Naive thymus-derived CD4-positive, alpha-beta T cell (primary cell): ENCODE results near the gene HOXD1. TPM values are rescaled to one million over a fixed set of nuclear protein-coding genes. Genes with fewer than 3 reads are reported as not detected.

Experiments used
- ATAC-seq: fragments of 150-1000 bp; cut with Tn5 transposase; 2 replicates; pipeline ENCODE4 v1.10.0; 2021; ENCODE audit warnings: mild to moderate bottlenecking, moderate library complexity
- CTCF ChIA-PET: fragments of 350-600 bp; sonication (Branson Sonifier 250); formaldehyde crosslinking; loops from one replicate; lab custom pipeline; 2021; ENCODE audit warnings: antibody characterized with exemption; lab: Charles Lee
- POLR2A ChIA-PET: fragments of 350-600 bp; sonication (Branson Sonifier 250); formaldehyde crosslinking; loops from one replicate; lab custom pipeline; 2021; ENCODE audit warnings: antibody characterized with exemption, inconsistent platforms; lab: Charles Lee
- DNase-seq, 9 donors: peaks; one replicate each; pipeline versions ENCODE4 v3.0.0 to v3.0.0-alpha.2; 2020 to 2022; ENCODE audit warnings: mixed read lengths in 1 of 9
- H3K27ac ChIP-seq: one replicate; pipeline ENCODE4 v1.7.0; 2013; ENCODE audit warnings: mild to moderate bottlenecking, low read depth, low read length, moderate library complexity
- H3K27me3 ChIP-seq, 2 donors: one replicate each; pipeline ENCODE4 v1.7.0; 2013; ENCODE audit warnings: low read length in 2 of 2, mild to moderate bottlenecking in 2 of 2, moderate library complexity in 2 of 2; ENCODE audit not compliant: control insufficient read depth in 2 of 2, insufficient read depth in 2 of 2
- H3K36me3 ChIP-seq, 3 experiments: 1 replicate in 2 of 3; 2 replicates in 1 of 3; pipeline ENCODE4 v1.7.0; 2013; ENCODE audit warnings: low read length in 3 of 3, mild to moderate bottlenecking in 3 of 3, moderate library complexity in 1 of 3; ENCODE audit not compliant: insufficient read depth in 3 of 3, control insufficient read depth in 2 of 3
- H3K4me1 ChIP-seq, 2 donors: one replicate each; pipeline ENCODE4 v1.7.0; 2013; ENCODE audit warnings: low read length in 2 of 2, mild to moderate bottlenecking in 2 of 2, moderate library complexity in 1 of 2; ENCODE audit not compliant: control insufficient read depth in 2 of 2, insufficient read depth in 2 of 2
- H3K4me3 ChIP-seq: 2 replicates; pipeline ENCODE4 v1.7.0; 2013; ENCODE audit warnings: mild to moderate bottlenecking, low read length
- H3K9me3 ChIP-seq, 3 experiments: 1 replicate in 2 of 3; 2 replicates in 1 of 3; pipeline ENCODE4 v1.7.0; 2013; ENCODE audit warnings: low read length in 3 of 3; ENCODE audit not compliant: control insufficient read depth in 2 of 3
- H3K27ac Mint-ChIP-seq, 9 donors: one replicate each; pipeline ENCODE4 v1.8.0; 2020 to 2022; ENCODE audit warnings: mixed read lengths in 9 of 9, mild to moderate bottlenecking in 8 of 9, moderate library complexity in 5 of 9, inconsistent platforms in 2 of 9
- H3K27me3 Mint-ChIP-seq, 5 donors: one replicate each; pipeline ENCODE4 v1.8.0; 2021 to 2022; ENCODE audit warnings: mixed read lengths in 5 of 5, mild to moderate bottlenecking in 1 of 5
- H3K36me3 Mint-ChIP-seq, 5 donors: one replicate each; pipeline ENCODE4 v1.8.0; 2020 to 2022; ENCODE audit warnings: mixed read lengths in 5 of 5, mild to moderate bottlenecking in 3 of 5, inconsistent platforms in 1 of 5
- H3K4me1 Mint-ChIP-seq, 7 donors: one replicate each; pipeline ENCODE4 v1.8.0; 2020 to 2022; ENCODE audit warnings: mixed read lengths in 7 of 7, mild to moderate bottlenecking in 3 of 7, inconsistent platforms in 1 of 7
- H3K4me3 Mint-ChIP-seq, 10 donors: one replicate each; pipeline ENCODE4 v1.8.0; 2020 to 2022; ENCODE audit warnings: mild to moderate bottlenecking in 10 of 10, mixed read lengths in 10 of 10, moderate library complexity in 6 of 10, inconsistent platforms in 2 of 10
- H3K9me3 Mint-ChIP-seq, 11 donors: one replicate each; pipeline ENCODE4 v1.8.0; 2020 to 2022; ENCODE audit warnings: mixed read lengths in 11 of 11, mild to moderate bottlenecking in 4 of 11, inconsistent platforms in 1 of 11, moderate library complexity in 1 of 11
- intact Hi-C, 2 donors: fragments of 100-400 bp; cut with micrococcal nuclease; formaldehyde crosslinking; loops; one replicate each; pipeline ENCODE4 v1.15.1; 2023
- polyA plus RNA-seq, 2 donors: library from polyadenylated mRNA; unstranded; fragments of 300-500 nt; fragmentation: Illumina TruSeq; gene quantifications; one replicate each; pipeline ENCODE4 v1.2.3, GENCODE V29; 2021
- total RNA-seq, 6 experiments: library from RNA in 5 of 6; stranded (reverse) in 5 of 6; gene quantifications; 1 replicate in 5 of 6; 2 replicates in 1 of 6; pipeline ENCODE4 v1.2.3 and lab custom pipeline; 2021 to 2026

The HOXD1 gene
- total RNA-seq: not detected
- not detected for polyA plus RNA-seq
- total RNA-seq (lab: John Stamatoyannopoulos, UW): not detected

- Mint-ChIP-seq H3K9me3 (peaks cover 0 to 7% (median 0%) of the 10 kb centered on the region in 11 donors), H3K36me3 (no peaks in the 10 kb centered on the region), H3K4me1 (peaks cover 11 to 24% (median 21%) of the 10 kb centered on the region in 7 donors), H3K27ac (peak within 1 kb of the TSS in 3 of 9 donors; percentile 9 to 59 (median 25)), H3K4me3 (peak within 1 kb of the TSS; percentile 82 to 95 (median 91)), H3K27me3 (peaks cover 76 to 85% (median 83%) of the 10 kb centered on the region in 5 donors)
- ChIA-PET CTCF (no interaction called here), POLR2A (no interaction called here)
- DNase-seq (no peak), ATAC-seq (no peak)
- Histone ChIP-seq H3K4me1 (peaks cover 3 to 9% of the 10 kb centered on the region in 2 donors), H3K4me3 (peak within 1 kb of the TSS; percentile 65), H3K27ac (no peak within 1 kb of the TSS), H3K36me3 (no peaks in the 10 kb centered on the region), H3K27me3 (peaks cover 4 to 24% of the 10 kb centered on the region in 2 donors), H3K9me3 (no peaks in the 10 kb centered on the region)
- intact Hi-C loops: loop anchor here in 1 of 2 donors (2.0 kb wide), 2 partner anchors 15 to 55 kb away; no protein-coding TSS in a partner anchor
Measured at GRCh38 chr2:176187899-176188773, at the start of gene HOXD1. HOXD1 (plus strand) TSS chr2:176188668; CDS start chr2:176188802, 134 bp downstream.

DNA sequence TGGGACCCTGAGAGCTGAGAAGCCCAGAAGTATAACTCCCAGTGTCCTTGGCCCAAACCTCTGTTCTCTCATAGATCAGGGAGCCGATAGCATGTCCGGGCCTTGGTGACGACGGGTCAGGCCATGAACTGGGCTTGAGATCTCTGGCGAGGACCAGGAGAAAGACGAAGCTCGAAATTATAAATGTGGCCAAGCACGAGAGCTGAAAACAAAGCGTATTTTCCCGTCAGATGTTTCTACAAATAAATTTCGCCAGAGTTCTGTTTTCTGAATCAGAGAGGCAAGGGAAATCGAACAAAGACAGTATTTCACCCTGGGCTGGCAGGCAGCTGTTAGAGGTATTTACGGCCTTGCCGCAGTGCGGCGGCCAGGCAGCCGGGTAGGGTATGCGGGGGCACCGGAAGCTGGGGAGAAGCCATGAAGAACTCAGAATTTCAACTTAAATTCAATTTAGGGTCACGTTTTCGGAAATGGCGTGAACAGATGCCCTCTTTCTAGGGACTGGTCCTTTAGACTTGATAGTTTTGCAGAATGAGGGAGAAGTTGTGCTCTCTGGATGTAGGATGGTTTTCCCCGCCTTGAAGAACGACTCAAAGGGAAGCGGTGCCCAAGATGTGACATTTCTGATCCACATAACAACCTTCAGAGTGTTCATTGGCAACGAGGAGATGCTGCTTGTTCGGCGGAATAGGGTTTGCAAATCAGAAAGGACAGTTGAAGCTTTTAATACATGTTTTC, 49.4 kb upstream of the HOXD1 start:
- peaks cover 3 to 28% of the 10 kb centered on the region in 2 donors for H3K4me1 ChIP-seq
- H3K27me3 Mint-ChIP-seq: peaks cover 85 to 93% (median 90%) of the 10 kb centered on the region in 5 donors
- H3K4me3 Mint-ChIP-seq: peak overlapping the region in 9 of 10 donors; percentile 16 to 56 (median 38)
- H3K36me3 ChIP-seq: no peaks in the 10 kb centered on the region
- peak overlapping the region in 1 of 9 donors; percentile 42 for H3K27ac Mint-ChIP-seq
- no peak overlapping the region for H3K4me3 ChIP-seq
- peak in 1 of 9 donors; percentile 15 for DNase-seq
- peaks cover 24 to 57% of the 10 kb centered on the region in 2 donors for H3K27me3 ChIP-seq
- peaks cover 7 to 52% (median 42%) of the 10 kb centered on the region in 7 donors for H3K4me1 Mint-ChIP-seq
- ChIA-PET POLR2A (no interaction called here), CTCF (interaction anchor here (0.6 to 2.9 kb wide), 5 partner anchors 12 to 511 kb away, joined by 4 to 16 read pairs (median 5); no protein-coding TSS in a partner anchor)
- intact Hi-C loops: loop anchor here in 1 of 2 donors (10.0 kb wide), 1 partner anchor 1626 kb away; no protein-coding TSS in a partner anchor
- ATAC-seq: no peak
- H3K36me3 Mint-ChIP-seq: peaks cover 0 to 7% (median 1%) of the 10 kb centered on the region in 5 donors
- no peak overlapping the region for H3K27ac ChIP-seq
- peaks cover 0 to 5% (median 0%) of the 10 kb centered on the region in 3 experiments for H3K9me3 ChIP-seq
- H3K9me3 Mint-ChIP-seq: peaks cover 0 to 42% (median 18%) of the 10 kb centered on the region in 11 donors

DNA sequence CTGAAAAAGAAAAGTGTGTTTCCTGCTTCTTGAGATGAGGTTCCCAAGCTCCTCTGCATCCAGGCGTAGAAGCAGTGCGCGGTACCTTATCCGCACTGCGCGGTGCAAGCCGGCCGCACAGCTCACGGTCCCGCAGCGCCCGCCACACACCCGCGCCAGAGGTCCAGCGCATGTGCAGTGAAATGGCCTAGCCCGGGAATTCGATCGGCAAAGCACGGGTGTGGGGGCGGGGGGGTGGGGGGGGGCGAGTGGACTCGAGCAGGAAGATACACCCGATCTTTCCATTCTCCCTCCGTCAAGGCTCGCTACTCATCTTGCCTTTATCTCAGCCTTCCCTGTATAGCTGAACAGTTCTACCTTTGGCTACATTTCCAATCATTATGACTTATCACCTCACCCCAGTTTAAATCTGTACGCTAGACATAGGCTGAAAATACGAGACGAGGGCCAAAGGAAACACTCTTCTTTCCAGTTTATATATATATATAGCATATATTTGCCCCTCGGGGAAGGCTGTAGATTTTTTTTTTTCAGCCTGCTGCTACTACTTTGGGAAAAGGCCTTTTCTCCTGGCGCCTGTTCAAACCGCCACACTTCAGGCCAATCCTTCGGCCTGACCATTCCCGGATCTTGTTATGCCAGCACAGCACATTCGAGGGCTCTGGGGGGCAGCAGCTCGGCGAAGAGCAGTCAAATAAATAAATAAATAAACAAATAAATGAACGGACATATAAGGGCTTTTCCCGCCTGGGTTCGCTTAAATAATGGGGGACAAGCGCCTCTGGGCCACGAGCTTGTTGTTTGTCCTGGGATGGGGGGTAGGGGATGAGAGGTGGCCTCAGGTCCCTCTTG, 48.6 kb upstream of the HOXD1 start:
- Histone ChIP-seq H3K36me3 (no peaks in the 10 kb centered on the region), H3K9me3 (peaks cover 0 to 5% (median 0%) of the 10 kb centered on the region in 3 experiments), H3K4me1 (peaks cover 3 to 28% of the 10 kb centered on the region in 2 donors), H3K27me3 (peaks cover 20 to 57% of the 10 kb centered on the region in 2 donors), H3K27ac (no peak overlapping the region), H3K4me3 (no peak overlapping the region)
- Mint-ChIP-seq H3K9me3 (peaks cover 0 to 38% (median 18%) of the 10 kb centered on the region in 11 donors), H3K36me3 (peaks cover 0 to 7% (median 1%) of the 10 kb centered on the region in 5 donors), H3K4me3 (peak overlapping the region in 8 of 10 donors; percentile 16 to 60 (median 38)), H3K4me1 (peaks cover 7 to 52% (median 42%) of the 10 kb centered on the region in 7 donors), H3K27me3 (peaks cover 83 to 91% (median 90%) of the 10 kb centered on the region in 5 donors), H3K27ac (no peak overlapping the region)
- ChIA-PET POLR2A (no interaction called here), CTCF (interaction anchor here (1.0 to 2.9 kb wide), 3 partner anchors 13 to 317 kb away, joined by 4 to 16 read pairs (median 6); no protein-coding TSS in a partner anchor)
- DNase-seq (no peak), ATAC-seq (no peak)
- intact Hi-C loops: loop anchor here (1.0 to 10.0 kb wide), 7 partner anchors 315 to 1625 kb away; no protein-coding TSS in a partner anchor

DNA sequence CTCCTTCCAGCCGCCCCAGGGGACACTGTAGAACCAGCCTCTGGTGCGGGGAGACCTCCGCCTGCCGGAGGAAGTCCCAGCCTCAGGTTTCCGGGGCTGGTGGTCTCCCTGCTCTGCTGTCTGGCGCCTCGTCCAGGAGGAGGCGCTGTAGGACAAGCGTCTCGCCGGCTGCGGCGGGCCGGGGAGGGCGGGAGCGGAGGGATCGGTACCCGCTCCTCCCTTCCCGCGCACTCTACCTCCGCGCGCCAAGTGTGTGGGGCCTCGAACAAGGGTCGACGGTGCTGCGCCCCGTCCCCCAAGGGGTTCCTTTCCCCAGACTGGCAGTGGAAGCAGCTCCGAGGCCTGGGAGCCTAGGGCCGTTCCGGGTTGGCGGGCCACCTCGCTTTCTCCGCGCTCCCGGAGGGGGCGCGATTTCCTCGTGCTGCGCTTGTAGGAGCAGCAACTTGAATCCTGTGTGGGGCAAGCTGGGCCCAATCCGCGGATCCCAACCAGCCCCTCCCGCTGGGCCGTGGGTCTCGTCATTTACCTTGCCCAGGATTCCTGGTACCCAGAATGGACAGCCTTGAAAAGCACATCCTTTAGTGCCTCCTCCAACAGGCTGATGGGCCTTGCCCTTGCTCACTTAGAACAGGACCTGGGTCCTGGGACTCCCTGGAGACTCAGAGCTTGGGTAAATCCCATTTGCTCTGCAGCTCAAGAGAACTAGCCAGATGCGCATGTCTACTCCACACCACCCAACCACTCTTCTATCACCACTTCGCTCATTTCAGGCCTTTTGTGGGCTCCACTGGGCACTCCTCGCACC, 47.8 kb upstream of the HOXD1 start:
- Histone ChIP-seq H3K36me3 (no peaks in the 10 kb centered on the region), H3K4me3 (peak overlapping the region; percentile 36), H3K27ac (no peak overlapping the region), H3K9me3 (peaks cover 0 to 5% (median 0%) of the 10 kb centered on the region in 3 experiments), H3K27me3 (peaks cover 16 to 51% of the 10 kb centered on the region in 2 donors), H3K4me1 (peaks cover 3 to 26% of the 10 kb centered on the region in 2 donors)
- Mint-ChIP-seq H3K27me3 (peaks cover 83 to 91% (median 88%) of the 10 kb centered on the region in 5 donors), H3K27ac (peak overlapping the region in 1 of 9 donors; percentile 0), H3K4me1 (peaks cover 7 to 46% (median 36%) of the 10 kb centered on the region in 7 donors), H3K4me3 (peak overlapping the region in 9 of 10 donors; percentile 23 to 78 (median 43)), H3K36me3 (peaks cover 0 to 7% (median 1%) of the 10 kb centered on the region in 5 donors), H3K9me3 (peaks cover 0 to 38% (median 15%) of the 10 kb centered on the region in 11 donors)
- CTCF ChIA-PET: interaction anchor here (0.6 to 2.9 kb wide), 2 partner anchors 314 to 511 kb away, joined by 4 to 16 read pairs; no protein-coding TSS in a partner anchor
- ATAC-seq (peak; percentile 87), DNase-seq (peak; percentile 35 to 76 (median 61))
- intact Hi-C loops: loop anchor here (1.0 to 5.0 kb wide), 6 partner anchors 315 to 1007 kb away; no protein-coding TSS in a partner anchor
- POLR2A ChIA-PET: no interaction called here

DNA sequence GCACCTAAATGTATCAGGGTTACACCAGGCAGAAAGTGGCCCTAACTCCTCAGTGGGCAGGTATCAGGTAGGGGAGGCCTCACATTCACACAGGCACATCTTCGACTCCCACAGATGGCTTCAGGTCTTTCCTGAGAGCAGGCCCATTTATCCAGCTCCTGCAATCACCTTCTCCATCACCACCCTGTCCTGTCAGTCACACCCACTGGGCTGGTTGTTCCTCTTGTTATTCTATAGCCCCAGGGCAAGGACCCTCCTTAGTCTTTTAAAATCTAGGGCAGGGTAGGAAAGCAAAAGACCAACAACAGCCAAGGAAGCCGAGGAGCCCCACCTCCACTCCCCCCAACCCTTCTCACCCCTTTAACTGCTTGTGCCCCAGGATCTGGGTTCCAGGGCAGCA, 46.2 kb upstream of the HOXD1 start:
- peaks cover 6 to 36% (median 27%) of the 10 kb centered on the region in 7 donors for H3K4me1 Mint-ChIP-seq
- H3K27me3 ChIP-seq: peaks cover 12 to 55% of the 10 kb centered on the region in 2 donors
- H3K36me3 ChIP-seq: no peaks in the 10 kb centered on the region
- peaks cover 87 to 94% (median 92%) of the 10 kb centered on the region in 5 donors for H3K27me3 Mint-ChIP-seq
- ChIA-PET CTCF (no interaction called here), POLR2A (no interaction called here)
- DNase-seq (no peak), ATAC-seq (no peak)
- no peak overlapping the region for H3K4me3 Mint-ChIP-seq
- peaks cover 0 to 34% (median 13%) of the 10 kb centered on the region in 11 donors for H3K9me3 Mint-ChIP-seq
- peaks cover 3 to 18% of the 10 kb centered on the region in 2 donors for H3K4me1 ChIP-seq
- no peak overlapping the region for H3K27ac Mint-ChIP-seq
- no peak overlapping the region for H3K4me3 ChIP-seq
- H3K36me3 Mint-ChIP-seq: peaks cover 0 to 7% (median 1%) of the 10 kb centered on the region in 5 donors
- peaks cover 0 to 5% (median 0%) of the 10 kb centered on the region in 3 experiments for H3K9me3 ChIP-seq
- intact Hi-C loops: loop anchor here (5.0 kb wide), 2 partner anchors 410 to 1005 kb away; no protein-coding TSS in a partner anchor
- no peak overlapping the region for H3K27ac ChIP-seq
